Measurements from ENCODE around the gene HS3ST5. TPM values are rescaled to one million over a fixed set of nuclear protein-coding genes. Genes with fewer than 3 reads are reported as not detected.

Gene HS3ST5
- total RNA-seq, 1 experiment from 2014 or later: 8.7 TPM

DNA sequence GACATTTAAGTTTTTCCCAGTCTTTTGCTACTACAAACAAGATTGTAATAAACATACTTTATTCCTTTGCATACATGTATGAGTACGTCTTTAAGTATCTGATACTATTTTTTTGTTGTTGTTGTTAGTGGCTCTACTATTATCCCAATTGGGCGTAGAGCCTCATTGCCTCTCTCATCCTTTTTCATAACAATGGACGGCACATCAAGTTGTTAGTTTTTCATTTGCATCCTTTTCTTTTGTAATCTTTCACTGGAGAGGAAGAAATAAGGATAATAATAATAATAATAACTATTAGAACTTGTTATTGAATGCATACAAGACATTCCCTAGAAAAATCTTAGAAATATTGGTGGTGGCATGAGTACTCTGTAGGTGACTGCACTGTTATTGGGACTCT is 23.1 kb downstream of the HS3ST5 start:
- DNase-seq (ENCODE audit: low spot score) (no peak), ATAC-seq (peak; percentile 31)
- Mint-ChIP-seq H3K27me3 (ENCODE audit: low read depth) (no peaks in the 10 kb centered on the region), H3K4me3 (peak overlapping the region; percentile 16), H3K27ac (no peak overlapping the region), H3K9me3 (no peaks in the 10 kb centered on the region), H3K36me3 (no peaks in the 10 kb centered on the region), H3K4me1 (peaks cover 82% of the 10 kb centered on the region)
- ChIA-PET POLR2A (no interaction called here), CTCF (interaction anchor here (1.0 kb wide), 1 partner anchor 15 kb away, joined by 8 read pairs; no protein-coding TSS in a partner anchor)
- TF ChIP-seq, protein P1, sequence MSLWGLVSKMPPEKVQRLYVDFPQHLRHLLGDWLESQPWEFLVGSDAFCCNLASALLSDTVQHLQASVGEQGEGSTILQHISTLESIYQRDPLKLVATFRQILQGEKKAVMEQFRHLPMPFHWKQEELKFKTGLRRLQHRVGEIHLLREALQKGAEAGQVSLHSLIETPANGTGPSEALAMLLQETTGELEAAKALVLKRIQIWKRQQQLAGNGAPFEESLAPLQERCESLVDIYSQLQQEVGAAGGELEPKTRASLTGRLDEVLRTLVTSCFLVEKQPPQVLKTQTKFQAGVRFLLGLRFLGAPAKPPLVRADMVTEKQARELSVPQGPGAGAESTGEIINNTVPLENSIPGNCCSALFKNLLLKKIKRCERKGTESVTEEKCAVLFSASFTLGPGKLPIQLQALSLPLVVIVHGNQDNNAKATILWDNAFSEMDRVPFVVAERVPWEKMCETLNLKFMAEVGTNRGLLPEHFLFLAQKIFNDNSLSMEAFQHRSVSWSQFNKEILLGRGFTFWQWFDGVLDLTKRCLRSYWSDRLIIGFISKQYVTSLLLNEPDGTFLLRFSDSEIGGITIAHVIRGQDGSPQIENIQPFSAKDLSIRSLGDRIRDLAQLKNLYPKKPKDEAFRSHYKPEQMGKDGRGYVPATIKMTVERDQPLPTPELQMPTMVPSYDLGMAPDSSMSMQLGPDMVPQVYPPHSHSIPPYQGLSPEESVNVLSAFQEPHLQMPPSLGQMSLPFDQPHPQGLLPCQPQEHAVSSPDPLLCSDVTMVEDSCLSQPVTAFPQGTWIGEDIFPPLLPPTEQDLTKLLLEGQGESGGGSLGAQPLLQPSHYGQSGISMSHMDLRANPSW (CRISPR knock-in tag; conservative IDR thresholded peaks at IDR 0.05; ENCODE audit: low read depth): no peak
- TF ChIP-seq SOX15 (CRISPR knock-in tag; IDR thresholded peaks at IDR 0.05) (no peak), TEAD1 (CRISPR knock-in tag; IDR thresholded peaks at IDR 0.05) (no peak), JUN (CRISPR knock-in tag; IDR thresholded peaks at IDR 0.05) (no peak), SMAD4 (CRISPR knock-in tag; IDR thresholded peaks at IDR 0.05) (no peak), PRRX2 (CRISPR knock-in tag; IDR thresholded peaks at IDR 0.05) (no peak), NFYB (CRISPR knock-in tag; conservative IDR thresholded peaks at IDR 0.05; ENCODE audit: low read depth) (no peak), ZNF671 (CRISPR knock-in tag; IDR thresholded peaks at IDR 0.05) (no peak), RORB (CRISPR knock-in tag; IDR thresholded peaks at IDR 0.05) (no peak), FOXJ3 (CRISPR knock-in tag; IDR thresholded peaks at IDR 0.05; ENCODE audit: borderline replicate concordance) (no peak), ZNF416 (CRISPR knock-in tag; IDR thresholded peaks at IDR 0.05) (no peak), ZNF121 (CRISPR knock-in tag; IDR thresholded peaks at IDR 0.05) (no peak)
- TF ChIP-seq, protein P2, sequence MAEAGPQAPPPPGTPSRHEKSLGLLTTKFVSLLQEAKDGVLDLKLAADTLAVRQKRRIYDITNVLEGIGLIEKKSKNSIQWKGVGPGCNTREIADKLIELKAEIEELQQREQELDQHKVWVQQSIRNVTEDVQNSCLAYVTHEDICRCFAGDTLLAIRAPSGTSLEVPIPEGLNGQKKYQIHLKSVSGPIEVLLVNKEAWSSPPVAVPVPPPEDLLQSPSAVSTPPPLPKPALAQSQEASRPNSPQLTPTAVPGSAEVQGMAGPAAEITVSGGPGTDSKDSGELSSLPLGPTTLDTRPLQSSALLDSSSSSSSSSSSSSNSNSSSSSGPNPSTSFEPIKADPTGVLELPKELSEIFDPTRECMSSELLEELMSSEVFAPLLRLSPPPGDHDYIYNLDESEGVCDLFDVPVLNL (CRISPR knock-in tag; IDR thresholded peaks at IDR 0.05; ENCODE audit: borderline replicate concordance, low read depth): no peak
- TF ChIP-seq, protein P3, sequence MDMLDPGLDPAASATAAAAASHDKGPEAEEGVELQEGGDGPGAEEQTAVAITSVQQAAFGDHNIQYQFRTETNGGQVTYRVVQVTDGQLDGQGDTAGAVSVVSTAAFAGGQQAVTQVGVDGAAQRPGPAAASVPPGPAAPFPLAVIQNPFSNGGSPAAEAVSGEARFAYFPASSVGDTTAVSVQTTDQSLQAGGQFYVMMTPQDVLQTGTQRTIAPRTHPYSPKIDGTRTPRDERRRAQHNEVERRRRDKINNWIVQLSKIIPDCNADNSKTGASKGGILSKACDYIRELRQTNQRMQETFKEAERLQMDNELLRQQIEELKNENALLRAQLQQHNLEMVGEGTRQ (CRISPR knock-in tag; IDR thresholded peaks at IDR 0.05): no peak
- TF ChIP-seq, protein P4, sequence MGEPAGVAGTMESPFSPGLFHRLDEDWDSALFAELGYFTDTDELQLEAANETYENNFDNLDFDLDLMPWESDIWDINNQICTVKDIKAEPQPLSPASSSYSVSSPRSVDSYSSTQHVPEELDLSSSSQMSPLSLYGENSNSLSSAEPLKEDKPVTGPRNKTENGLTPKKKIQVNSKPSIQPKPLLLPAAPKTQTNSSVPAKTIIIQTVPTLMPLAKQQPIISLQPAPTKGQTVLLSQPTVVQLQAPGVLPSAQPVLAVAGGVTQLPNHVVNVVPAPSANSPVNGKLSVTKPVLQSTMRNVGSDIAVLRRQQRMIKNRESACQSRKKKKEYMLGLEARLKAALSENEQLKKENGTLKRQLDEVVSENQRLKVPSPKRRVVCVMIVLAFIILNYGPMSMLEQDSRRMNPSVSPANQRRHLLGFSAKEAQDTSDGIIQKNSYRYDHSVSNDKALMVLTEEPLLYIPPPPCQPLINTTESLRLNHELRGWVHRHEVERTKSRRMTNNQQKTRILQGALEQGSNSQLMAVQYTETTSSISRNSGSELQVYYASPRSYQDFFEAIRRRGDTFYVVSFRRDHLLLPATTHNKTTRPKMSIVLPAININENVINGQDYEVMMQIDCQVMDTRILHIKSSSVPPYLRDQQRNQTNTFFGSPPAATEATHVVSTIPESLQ (CRISPR knock-in tag; IDR thresholded peaks at IDR 0.05): no peak
- TF ChIP-seq, protein P5, sequence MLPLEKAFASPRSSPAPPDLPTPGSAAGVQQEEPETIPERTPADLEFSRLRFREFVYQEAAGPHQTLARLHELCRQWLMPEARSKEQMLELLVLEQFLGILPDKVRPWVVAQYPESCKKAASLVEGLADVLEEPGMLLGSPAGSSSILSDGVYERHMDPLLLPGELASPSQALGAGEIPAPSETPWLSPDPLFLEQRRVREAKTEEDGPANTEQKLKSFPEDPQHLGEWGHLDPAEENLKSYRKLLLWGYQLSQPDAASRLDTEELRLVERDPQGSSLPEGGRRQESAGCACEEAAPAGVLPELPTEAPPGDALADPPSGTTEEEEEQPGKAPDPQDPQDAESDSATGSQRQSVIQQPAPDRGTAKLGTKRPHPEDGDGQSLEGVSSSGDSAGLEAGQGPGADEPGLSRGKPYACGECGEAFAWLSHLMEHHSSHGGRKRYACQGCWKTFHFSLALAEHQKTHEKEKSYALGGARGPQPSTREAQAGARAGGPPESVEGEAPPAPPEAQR (CRISPR knock-in tag; IDR thresholded peaks at IDR 0.05): no peak
- TF ChIP-seq, protein P6, sequence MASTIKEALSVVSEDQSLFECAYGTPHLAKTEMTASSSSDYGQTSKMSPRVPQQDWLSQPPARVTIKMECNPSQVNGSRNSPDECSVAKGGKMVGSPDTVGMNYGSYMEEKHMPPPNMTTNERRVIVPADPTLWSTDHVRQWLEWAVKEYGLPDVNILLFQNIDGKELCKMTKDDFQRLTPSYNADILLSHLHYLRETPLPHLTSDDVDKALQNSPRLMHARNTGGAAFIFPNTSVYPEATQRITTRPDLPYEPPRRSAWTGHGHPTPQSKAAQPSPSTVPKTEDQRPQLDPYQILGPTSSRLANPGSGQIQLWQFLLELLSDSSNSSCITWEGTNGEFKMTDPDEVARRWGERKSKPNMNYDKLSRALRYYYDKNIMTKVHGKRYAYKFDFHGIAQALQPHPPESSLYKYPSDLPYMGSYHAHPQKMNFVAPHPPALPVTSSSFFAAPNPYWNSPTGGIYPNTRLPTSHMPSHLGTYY (CRISPR knock-in tag; IDR thresholded peaks at IDR 0.05): no peak
- TF ChIP-seq, protein P7, sequence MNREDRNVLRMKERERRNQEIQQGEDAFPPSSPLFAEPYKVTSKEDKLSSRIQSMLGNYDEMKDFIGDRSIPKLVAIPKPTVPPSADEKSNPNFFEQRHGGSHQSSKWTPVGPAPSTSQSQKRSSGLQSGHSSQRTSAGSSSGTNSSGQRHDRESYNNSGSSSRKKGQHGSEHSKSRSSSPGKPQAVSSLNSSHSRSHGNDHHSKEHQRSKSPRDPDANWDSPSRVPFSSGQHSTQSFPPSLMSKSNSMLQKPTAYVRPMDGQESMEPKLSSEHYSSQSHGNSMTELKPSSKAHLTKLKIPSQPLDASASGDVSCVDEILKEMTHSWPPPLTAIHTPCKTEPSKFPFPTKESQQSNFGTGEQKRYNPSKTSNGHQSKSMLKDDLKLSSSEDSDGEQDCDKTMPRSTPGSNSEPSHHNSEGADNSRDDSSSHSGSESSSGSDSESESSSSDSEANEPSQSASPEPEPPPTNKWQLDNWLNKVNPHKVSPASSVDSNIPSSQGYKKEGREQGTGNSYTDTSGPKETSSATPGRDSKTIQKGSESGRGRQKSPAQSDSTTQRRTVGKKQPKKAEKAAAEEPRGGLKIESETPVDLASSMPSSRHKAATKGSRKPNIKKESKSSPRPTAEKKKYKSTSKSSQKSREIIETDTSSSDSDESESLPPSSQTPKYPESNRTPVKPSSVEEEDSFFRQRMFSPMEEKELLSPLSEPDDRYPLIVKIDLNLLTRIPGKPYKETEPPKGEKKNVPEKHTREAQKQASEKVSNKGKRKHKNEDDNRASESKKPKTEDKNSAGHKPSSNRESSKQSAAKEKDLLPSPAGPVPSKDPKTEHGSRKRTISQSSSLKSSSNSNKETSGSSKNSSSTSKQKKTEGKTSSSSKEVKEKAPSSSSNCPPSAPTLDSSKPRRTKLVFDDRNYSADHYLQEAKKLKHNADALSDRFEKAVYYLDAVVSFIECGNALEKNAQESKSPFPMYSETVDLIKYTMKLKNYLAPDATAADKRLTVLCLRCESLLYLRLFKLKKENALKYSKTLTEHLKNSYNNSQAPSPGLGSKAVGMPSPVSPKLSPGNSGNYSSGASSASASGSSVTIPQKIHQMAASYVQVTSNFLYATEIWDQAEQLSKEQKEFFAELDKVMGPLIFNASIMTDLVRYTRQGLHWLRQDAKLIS (CRISPR knock-in tag; IDR thresholded peaks at IDR 0.05; ENCODE audit: borderline replicate concordance): no peak
- TF ChIP-seq, protein P8, sequence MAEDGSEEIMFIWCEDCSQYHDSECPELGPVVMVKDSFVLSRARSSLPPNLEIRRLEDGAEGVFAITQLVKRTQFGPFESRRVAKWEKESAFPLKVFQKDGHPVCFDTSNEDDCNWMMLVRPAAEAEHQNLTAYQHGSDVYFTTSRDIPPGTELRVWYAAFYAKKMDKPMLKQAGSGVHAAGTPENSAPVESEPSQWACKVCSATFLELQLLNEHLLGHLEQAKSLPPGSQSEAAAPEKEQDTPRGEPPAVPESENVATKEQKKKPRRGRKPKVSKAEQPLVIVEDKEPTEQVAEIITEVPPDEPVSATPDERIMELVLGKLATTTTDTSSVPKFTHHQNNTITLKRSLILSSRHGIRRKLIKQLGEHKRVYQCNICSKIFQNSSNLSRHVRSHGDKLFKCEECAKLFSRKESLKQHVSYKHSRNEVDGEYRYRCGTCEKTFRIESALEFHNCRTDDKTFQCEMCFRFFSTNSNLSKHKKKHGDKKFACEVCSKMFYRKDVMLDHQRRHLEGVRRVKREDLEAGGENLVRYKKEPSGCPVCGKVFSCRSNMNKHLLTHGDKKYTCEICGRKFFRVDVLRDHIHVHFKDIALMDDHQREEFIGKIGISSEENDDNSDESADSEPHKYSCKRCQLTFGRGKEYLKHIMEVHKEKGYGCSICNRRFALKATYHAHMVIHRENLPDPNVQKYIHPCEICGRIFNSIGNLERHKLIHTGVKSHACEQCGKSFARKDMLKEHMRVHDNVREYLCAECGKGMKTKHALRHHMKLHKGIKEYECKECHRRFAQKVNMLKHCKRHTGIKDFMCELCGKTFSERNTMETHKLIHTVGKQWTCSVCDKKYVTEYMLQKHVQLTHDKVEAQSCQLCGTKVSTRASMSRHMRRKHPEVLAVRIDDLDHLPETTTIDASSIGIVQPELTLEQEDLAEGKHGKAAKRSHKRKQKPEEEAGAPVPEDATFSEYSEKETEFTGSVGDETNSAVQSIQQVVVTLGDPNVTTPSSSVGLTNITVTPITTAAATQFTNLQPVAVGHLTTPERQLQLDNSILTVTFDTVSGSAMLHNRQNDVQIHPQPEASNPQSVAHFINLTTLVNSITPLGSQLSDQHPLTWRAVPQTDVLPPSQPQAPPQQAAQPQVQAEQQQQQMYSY (CRISPR knock-in tag; IDR thresholded peaks at IDR 0.05): no peak

Measured in WTC11 (cell line).